ENCODE results near the gene PPP2R5A. TPM values are rescaled to one million over a fixed set of nuclear protein-coding genes. Genes with fewer than 3 reads are reported as not detected.

PPP2R5A gene
- total RNA-seq, 1 donor from 2014 or later = 38.1 TPM

Other genes with a start within 250 kb of the PPP2R5A start
- 17.2 TPM for gene INTS7, start 249.9 kb upstream of the PPP2R5A start, total RNA-seq
- gene DTL, start 249.7 kb upstream of the PPP2R5A start, total RNA-seq = 1.6 TPM
- 4.5 TPM for gene PACC1, start 129.5 kb downstream of the PPP2R5A start, total RNA-seq
- gene NENF, start 147.5 kb downstream of the PPP2R5A start, total RNA-seq = 55.7 TPM

All from ureter (tissue), 1 donor.